WTC11 (cell line): ENCODE measurements around the gene NFATC2.

Experiments
- CDX4 ChIP-seq: fragments of 250-450 bp; sonication (Bioruptor Pico); IDR thresholded peaks from 2 replicates; pipeline ENCODE4 v1.9.0; 2021; ENCODE audit warnings: moderate library complexity, mild to moderate bottlenecking, inconsistent platforms, borderline replicate concordance
- CREB1 ChIP-seq: sonication (generic); formaldehyde crosslinking; IDR thresholded peaks from 2 replicates; pipeline ENCODE4 v1.8.0; 2023; ENCODE audit warnings: mild to moderate bottlenecking, missing genetic modification reagents
- CREM ChIP-seq: sonication (generic); formaldehyde crosslinking; IDR thresholded peaks from 2 replicates; pipeline ENCODE4 v1.8.1; 2022; ENCODE audit warnings: mild to moderate bottlenecking, missing genetic modification reagents, moderate library complexity
- CTCF ChIP-seq: fragments of 200-600 bp; IDR thresholded peaks from 2 replicates; pipeline ENCODE4 v1.8.0; 2022; ENCODE audit warnings: antibody characterized with exemption
- ESRRA ChIP-seq: sonication (generic); formaldehyde crosslinking; IDR thresholded peaks from 2 replicates; pipeline ENCODE4 v1.8.1; 2022; ENCODE audit warnings: mild to moderate bottlenecking, missing genetic modification reagents, borderline replicate concordance
- FOXP1 ChIP-seq: sonication (generic); formaldehyde crosslinking; IDR thresholded peaks from 2 replicates; pipeline ENCODE4 v1.8.0; 2022; ENCODE audit warnings: missing genetic modification reagents, mild to moderate bottlenecking, moderate library complexity, borderline replicate concordance
- GABPB1 ChIP-seq: sonication (generic); formaldehyde crosslinking; IDR thresholded peaks from 2 replicates; pipeline ENCODE4 v1.8.1; 2023; ENCODE audit warnings: mild to moderate bottlenecking, missing genetic modification reagents
- JUN ChIP-seq: sonication (generic); formaldehyde crosslinking; IDR thresholded peaks from 2 replicates; pipeline ENCODE4 v1.8.0; 2023; ENCODE audit warnings: mild to moderate bottlenecking, missing genetic modification reagents
- ZBTB21 ChIP-seq: sonication (generic); formaldehyde crosslinking; IDR thresholded peaks from 2 replicates; pipeline ENCODE4 v1.8.1; 2023; ENCODE audit warnings: mild to moderate bottlenecking, missing genetic modification reagents, borderline replicate concordance
- ZBTB43 ChIP-seq: sonication (generic); formaldehyde crosslinking; IDR thresholded peaks from 2 replicates; pipeline ENCODE4 v1.8.1; 2023; ENCODE audit warnings: mild to moderate bottlenecking, missing genetic modification reagents
- TF ChIP-seq, protein P1 (sequence below): sonication (generic); formaldehyde crosslinking; IDR thresholded peaks from 2 replicates; pipeline ENCODE4 v1.8.0; 2022; ENCODE audit warnings: mild to moderate bottlenecking, missing genetic modification reagents
- TF ChIP-seq, protein P2 (sequence below): sonication (generic); formaldehyde crosslinking; conservative IDR thresholded peaks from 2 replicates; pipeline ENCODE4 v1.8.1; 2022; ENCODE audit warnings: mild to moderate bottlenecking, missing genetic modification reagents
- TF ChIP-seq, protein P3 (sequence below): fragments of 250-450 bp; sonication (Bioruptor Pico); conservative IDR thresholded peaks from 2 replicates; pipeline ENCODE4 v1.9.0; 2021; ENCODE audit warnings: mild to moderate bottlenecking

DNA sequence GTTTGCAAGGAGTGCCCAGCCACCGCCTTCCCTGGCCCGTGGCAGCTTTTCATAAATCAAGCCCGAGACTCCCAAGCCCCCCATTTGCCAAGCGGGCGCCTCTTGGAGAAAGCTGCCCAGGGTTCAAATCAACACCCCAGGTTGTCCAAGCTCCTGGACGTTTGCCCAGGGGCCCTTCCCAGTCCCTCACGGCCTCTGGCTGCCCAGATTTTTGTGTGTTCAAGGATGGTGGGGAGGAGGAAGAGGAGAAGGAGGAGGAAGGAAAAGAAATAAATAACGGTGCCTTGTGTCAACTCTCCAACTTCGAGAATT lies 20.6 kb upstream of the NFATC2 start:
- no peak for TF ChIP-seq CREB1 (CRISPR knock-in tag)
- TF ChIP-seq CREM: no peak
- TF ChIP-seq CTCF: no peak
- TF ChIP-seq ZBTB21 (CRISPR knock-in tag): no peak
- TF ChIP-seq ESRRA (CRISPR knock-in tag): no peak
- TF ChIP-seq CDX4 (CRISPR knock-in tag): no peak
- TF ChIP-seq, protein P1, sequence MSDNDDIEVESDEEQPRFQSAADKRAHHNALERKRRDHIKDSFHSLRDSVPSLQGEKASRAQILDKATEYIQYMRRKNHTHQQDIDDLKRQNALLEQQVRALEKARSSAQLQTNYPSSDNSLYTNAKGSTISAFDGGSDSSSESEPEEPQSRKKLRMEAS (CRISPR knock-in tag): no peak
- TF ChIP-seq ZBTB43 (CRISPR knock-in tag): no peak
- TF ChIP-seq, protein P2, sequence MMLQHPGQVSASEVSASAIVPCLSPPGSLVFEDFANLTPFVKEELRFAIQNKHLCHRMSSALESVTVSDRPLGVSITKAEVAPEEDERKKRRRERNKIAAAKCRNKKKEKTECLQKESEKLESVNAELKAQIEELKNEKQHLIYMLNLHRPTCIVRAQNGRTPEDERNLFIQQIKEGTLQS (CRISPR knock-in tag): no peak
- TF ChIP-seq JUN (CRISPR knock-in tag): no peak
- TF ChIP-seq, protein P3, sequence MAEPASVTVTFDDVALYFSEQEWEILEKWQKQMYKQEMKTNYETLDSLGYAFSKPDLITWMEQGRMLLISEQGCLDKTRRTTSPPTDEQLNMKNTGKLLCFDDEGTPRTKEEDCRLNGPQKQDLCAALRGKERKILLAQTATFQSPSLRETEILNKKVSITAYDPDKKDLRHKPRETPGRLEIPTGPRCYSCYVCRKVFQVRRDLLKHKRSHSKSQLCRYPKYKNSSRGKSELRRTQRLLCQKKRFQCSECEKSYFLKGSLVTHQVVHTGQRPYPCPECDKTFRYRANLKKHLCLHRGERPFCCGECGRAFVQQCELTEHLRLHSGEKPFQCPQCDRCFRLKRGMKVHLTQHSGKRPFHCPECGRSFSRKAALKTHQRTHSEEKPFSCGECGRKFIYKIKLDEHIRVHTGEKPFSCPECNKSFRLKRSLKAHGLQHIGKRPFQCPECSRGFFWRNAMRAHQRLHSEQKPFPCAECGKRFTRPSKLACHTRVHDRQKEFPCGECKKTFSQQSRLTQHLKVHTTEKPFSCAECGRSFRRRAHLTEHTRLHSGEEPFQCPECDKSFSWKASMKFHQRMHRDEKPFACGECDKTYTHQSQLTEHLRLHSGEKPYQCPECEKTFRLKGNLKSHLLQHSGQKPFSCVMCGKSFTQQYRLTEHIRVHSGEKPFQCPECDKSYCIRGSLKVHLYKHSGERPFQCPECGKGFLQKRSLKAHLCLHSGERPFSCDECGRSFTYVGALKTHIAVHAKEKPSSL (CRISPR knock-in tag): no peak
- no peak for TF ChIP-seq FOXP1 (CRISPR knock-in tag)
- TF ChIP-seq GABPB1 (CRISPR knock-in tag): no peak
